GM18858 (cell line): Measurements from ENCODE around the gene COL28A1.
"Not testable (repeated sequence)": the region's sequence is repeated elsewhere in the genome, so short reads cannot be mapped to it uniquely, and the experiment has no call there.

Experiments used
- ATAC-seq: cut with Tn5 transposase; IDR thresholded peaks from one replicate; pipeline ENCODE4 v1.9.1; 2021; ENCODE audit not compliant: unreplicated experiment

Gene COL28A1

GRCh38 chr7:7476381-7476780 lies 59.3 kb downstream of the COL28A1 start:
- no peak for ATAC-seq

GRCh38 chr7:7475601-7476000 lies 60.1 kb downstream of the COL28A1 start:
- no peak for ATAC-seq

- ATAC-seq: no peak
Observed at GRCh38 chr7:7474436-7474835, 61.2 kb downstream of the COL28A1 start.

GRCh38 chr7:7464991-7465765 lies 70.5 kb downstream of the COL28A1 start:
- ATAC-seq: not testable (repeated sequence)

- ATAC-seq: no peak
Observed at GRCh38 chr7:7454000-7454399, 81.7 kb downstream of the COL28A1 start.

- no peak for ATAC-seq
Observed at GRCh38 chr7:7452652-7453051, 83.0 kb downstream of the COL28A1 start.

GRCh38 chr7:7452119-7452518 lies 83.6 kb downstream of the COL28A1 start:
- no peak for ATAC-seq

- ATAC-seq: no peak
Observed at GRCh38 chr7:7449055-7449454, 86.6 kb downstream of the COL28A1 start.

GRCh38 chr7:7446616-7447015 lies 89.1 kb downstream of the COL28A1 start:
- ATAC-seq: no peak

GRCh38 chr7:7443806-7444350 lies 91.8 kb downstream of the COL28A1 start:
- ATAC-seq: no peak

- no peak for ATAC-seq
Observed at GRCh38 chr7:7439564-7439963, 96.1 kb downstream of the COL28A1 start.

GRCh38 chr7:7438851-7439250 lies 96.8 kb downstream of the COL28A1 start:
- ATAC-seq: no peak

- ATAC-seq: no peak
Observed at GRCh38 chr7:7435978-7436377, 99.7 kb downstream of the COL28A1 start.

GRCh38 chr7:7434329-7434728 lies 101.3 kb downstream of the COL28A1 start:
- ATAC-seq: no peak

GRCh38 chr7:7433811-7434210 lies 101.9 kb downstream of the COL28A1 start:
- ATAC-seq: no peak

- no peak for ATAC-seq
Observed at GRCh38 chr7:7432979-7433378, 102.7 kb downstream of the COL28A1 start.

GRCh38 chr7:7428806-7429205 lies 106.9 kb downstream of the COL28A1 start:
- ATAC-seq: no peak

- no peak for ATAC-seq
Observed at GRCh38 chr7:7427363-7427762, 108.3 kb downstream of the COL28A1 start.

- ATAC-seq: no peak
Observed at GRCh38 chr7:7426676-7427075, 109.0 kb downstream of the COL28A1 start.

- no peak for ATAC-seq
Observed at GRCh38 chr7:7425321-7425720, 110.4 kb downstream of the COL28A1 start.

GRCh38 chr7:7424151-7424873 lies 111.4 kb downstream of the COL28A1 start:
- ATAC-seq: peak; percentile 72

GRCh38 chr7:7422641-7423040 lies 113.0 kb downstream of the COL28A1 start:
- ATAC-seq: no peak
